A673 (cell line): Measurements from ENCODE around the gene DGKQ. TPM values are rescaled to one million over a fixed set of nuclear protein-coding genes. Genes with fewer than 3 reads are reported as not detected.
A peak's percentile ranks its signal among the peaks of the same experiment; 100 is the strongest.

Experiments used
- BruUV-seq: library from RNA; stranded (reverse); fragments of 400-500 nt; replicated peaks from 2 replicates; lab custom pipeline; 2021; lab: Mats Ljungman, UMichigan
- CTCF ChIA-PET: fragments of 300-600 bp; sonication (Branson Sonifier 250); formaldehyde crosslinking; loops from one replicate; lab custom pipeline; 2022; ENCODE audit warnings: antibody characterized with exemption; lab: Charles Lee
- POLR2A ChIA-PET: fragments of 300-600 bp; sonication (Branson Sonifier 250); formaldehyde crosslinking; loops from one replicate; lab custom pipeline; 2022; ENCODE audit warnings: antibody characterized with exemption; ENCODE audit not compliant: low non-redundant PET; lab: Charles Lee
- DNase-seq: peaks from one replicate; pipeline ENCODE4 v3.0.0-alpha.2; 2015; ENCODE audit warnings: low spot score
- H3K27ac ChIP-seq: fragments of 200-600 bp; sonication (generic); 2 replicates; pipeline ENCODE4 v1.5.1; 2016; ENCODE audit warnings: mixed run types, low read depth, mild to moderate bottlenecking, mixed read lengths, antibody characterized with exemption, low read length; ENCODE audit not compliant: poor library complexity, severe bottlenecking
- H3K27me3 ChIP-seq: fragments of 200-600 bp; sonication (generic); replicated peaks from 2 replicates; pipeline ENCODE4 v1.6.1; 2017; ENCODE audit warnings: mixed run types, low read depth, mild to moderate bottlenecking, mixed read lengths, antibody characterized with exemption, low read length; ENCODE audit not compliant: insufficient read depth, poor library complexity
- H3K36me3 ChIP-seq: fragments of 200-600 bp; sonication (generic); 2 replicates; pipeline ENCODE4 v1.6.1; 2016; ENCODE audit warnings: mixed run types, mild to moderate bottlenecking, mixed read lengths, antibody characterized with exemption, low read length; ENCODE audit not compliant: insufficient read depth, poor library complexity, severe bottlenecking
- H3K4me1 ChIP-seq: fragments of 200-600 bp; sonication (generic); 2 replicates; pipeline ENCODE4 v1.6.1; 2017; ENCODE audit warnings: mixed run types, mild to moderate bottlenecking, mixed read lengths, antibody characterized with exemption, low read length; ENCODE audit not compliant: insufficient read depth, poor library complexity, severe bottlenecking
- H3K4me3 ChIP-seq: fragments of 200-600 bp; sonication (generic); 2 replicates; pipeline ENCODE4 v1.5.1; 2016; ENCODE audit warnings: low read depth, mixed run types, mild to moderate bottlenecking, mixed read lengths, low read length; ENCODE audit not compliant: poor library complexity, severe bottlenecking
- H3K9me3 ChIP-seq: fragments of 200-600 bp; sonication (generic); 2 replicates; pipeline ENCODE4 v1.6.1; 2016; ENCODE audit warnings: mixed run types, low read depth, mild to moderate bottlenecking, mixed read lengths, antibody characterized with exemption, low read length; ENCODE audit not compliant: poor library complexity, severe bottlenecking
- CTCF ChIP-seq: fragments of 300-800, 200-600 bp; sonication (generic); conservative IDR thresholded peaks from 2 replicates; pipeline ENCODE4 v1.5.1; 2017; ENCODE audit warnings: low read depth, mild to moderate bottlenecking, antibody characterized with exemption, low read length, moderate library complexity, mixed read lengths
- EZH2 ChIP-seq: fragments of 200-600 bp; sonication (generic); IDR thresholded peaks from 2 replicates; pipeline ENCODE4 v1.6.1; 2017; ENCODE audit warnings: borderline replicate concordance, low read depth, mild to moderate bottlenecking, mixed read lengths, antibody characterized with exemption, low read length; ENCODE audit not compliant: poor library complexity, severe bottlenecking
- intact Hi-C: fragments of 100-400 bp; cut with micrococcal nuclease; formaldehyde crosslinking; loops from one replicate; pipeline ENCODE4 v1.10.0; 2022; ENCODE audit not compliant: unreplicated experiment
- total RNA-seq: library from RNA; stranded (reverse); gene quantifications from 2 replicates; pipeline ENCODE4 v1.2.3, GENCODE V29; 2021

The DGKQ gene
- total RNA-seq, 1 experiment from 2014 or later, result 8.8 TPM

GRCh38 chr4:997375-998071 lies 24.2 kb upstream of the DGKQ start:
- ChIA-PET CTCF (no interaction called here), POLR2A (no interaction called here)
- peaks cover 13% of the 10 kb centered on the region for H3K4me1 ChIP-seq
- intact Hi-C loops, result no loop called here
- no peak for DNase-seq
- H3K27me3 ChIP-seq, result peaks cover 61% of the 10 kb centered on the region
- peak overlapping the region; percentile 32 for H3K4me3 ChIP-seq
- no TSS peak for BruUV-seq
- H3K27ac ChIP-seq, result no peak overlapping the region
- no peaks in the 10 kb centered on the region for H3K36me3 ChIP-seq
- no peaks in the 10 kb centered on the region for H3K9me3 ChIP-seq
- TF ChIP-seq EZH2, result no peak

- CTCF ChIA-PET, result no interaction called here
- H3K27ac ChIP-seq, result no peak overlapping the region
- H3K36me3 ChIP-seq, result no peaks in the 10 kb centered on the region
- TF ChIP-seq CTCF (no peak), EZH2 (peak; percentile 46)
- H3K4me3 ChIP-seq, result no peak overlapping the region
- no peaks in the 10 kb centered on the region for H3K9me3 ChIP-seq
- H3K27me3 ChIP-seq, result peaks cover 55% of the 10 kb centered on the region
- H3K4me1 ChIP-seq, result peaks cover 13% of the 10 kb centered on the region
- BruUV-seq, result no TSS peak
- no peak for DNase-seq
- intact Hi-C loops, result no loop called here
- POLR2A ChIA-PET, result no interaction called here
Measured at GRCh38 chr4:996997-997374, 23.6 kb upstream of the DGKQ start.

- CTCF ChIA-PET, result no interaction called here
- BruUV-seq, result no TSS peak
- H3K27me3 ChIP-seq, result peaks cover 48% of the 10 kb centered on the region
Measured at GRCh38 chr4:996030-996996, 22.9 kb upstream of the DGKQ start.

More at GRCh38 chr4:996030-996996, 22.9 kb upstream of the DGKQ start:
- DNase-seq, result no peak
- Histone ChIP-seq H3K27ac (no peak overlapping the region), H3K4me3 (no peak overlapping the region), H3K9me3 (no peaks in the 10 kb centered on the region), H3K4me1 (peaks cover 13% of the 10 kb centered on the region), H3K36me3 (no peaks in the 10 kb centered on the region)
- no peak for TF ChIP-seq EZH2
- no peak for TF ChIP-seq CTCF
- intact Hi-C loops, result no loop called here
- POLR2A ChIA-PET, result no interaction called here
